ENCODE measurements around the gene RSPH3. TPM values are rescaled to one million over a fixed set of nuclear protein-coding genes. Genes with fewer than 3 reads are reported as not detected.
"Not testable (repeated sequence)": the region's sequence is repeated elsewhere in the genome, so short reads cannot be mapped to it uniquely, and the experiment has no call there.

Gene RSPH3
- total and polyA plus RNA-seq, 2 of the 8 experiments (the other 6 are each of a cell fraction or from before 2014, with no cell fraction given), result 0.60 to 2.7 TPM

DNA sequence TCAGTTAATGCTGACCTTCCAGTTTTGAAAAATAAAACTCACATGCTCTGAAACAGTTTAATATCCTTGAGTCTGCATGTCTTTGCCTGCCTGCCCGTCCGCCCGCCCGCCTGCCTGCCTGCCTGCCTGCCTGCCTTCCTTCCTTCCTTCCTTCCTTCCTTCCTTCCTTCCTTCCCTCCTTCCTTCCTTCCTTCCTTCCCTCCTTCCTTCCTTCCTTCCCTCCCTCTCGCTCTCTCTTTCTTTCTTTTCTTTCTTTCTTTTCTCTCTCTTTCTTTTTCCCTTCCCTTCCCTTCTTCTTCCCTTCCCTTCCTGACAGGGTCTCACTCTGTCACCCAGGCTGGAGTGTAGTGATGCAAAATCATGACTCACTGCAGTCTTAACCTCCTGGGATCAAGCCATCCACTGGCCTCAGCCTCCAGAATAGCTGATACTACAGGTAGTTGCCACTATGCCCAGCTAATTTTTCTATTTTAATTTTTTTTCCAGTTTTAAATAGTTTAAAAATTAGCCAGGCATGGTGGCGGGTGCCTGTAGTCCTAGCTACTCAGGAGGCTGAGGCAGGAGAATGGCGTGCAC lies 10.1 kb upstream of the RSPH3 start:
- DNase-seq (ENCODE audit: low read depth in 1 of 2, low spot score in 2 of 2), result not testable (repeated sequence)

More for the DNA sequence above, 10.1 kb upstream of the RSPH3 start:
- not testable (repeated sequence) for H3K4me1 ChIP-seq (replicated peaks in 1 of 4; ENCODE audit: control insufficient read depth in 3 of 4, insufficient read depth in 4 of 4, low read length in 3 of 4); H2BK120ac ChIP-seq (replicated peaks; ENCODE audit: low read depth, low read length); H3K23me2 ChIP-seq (ENCODE audit: low read depth, low read length); H3K27ac ChIP-seq (ENCODE audit: low read depth, low read length); H3K56ac ChIP-seq (replicated peaks; ENCODE audit: insufficient read length, low read depth, low read length); FAIRE-seq; H3K9ac ChIP-seq (replicated peaks in 1 of 4; ENCODE audit: extremely low read depth in 1 of 4, low read depth in 3 of 4, low read length in 3 of 4); H3K23ac ChIP-seq (ENCODE audit: insufficient read length); H3K27me3 ChIP-seq (replicated peaks in 1 of 4; ENCODE audit: control insufficient read depth in 3 of 4, extremely low read depth in 1 of 4, insufficient read depth in 3 of 4, low read length in 3 of 4); H4K20me1 ChIP-seq (replicated peaks in 1 of 2; ENCODE audit: control insufficient read depth in 1 of 2, insufficient read depth in 2 of 2, low read length in 2 of 2); H3K14ac ChIP-seq (ENCODE audit: insufficient read length); H2BK20ac ChIP-seq (ENCODE audit: low read length); H2BK5ac ChIP-seq (ENCODE audit: low read depth, low read length); H3K4me3 ChIP-seq (ENCODE audit: extremely low read depth in 1 of 4, insufficient read depth in 2 of 4, low read depth in 3 of 4, low read length in 4 of 4); H4K8ac ChIP-seq (ENCODE audit: extremely low read depth, insufficient read depth, low read length); H3K4me2 ChIP-seq (ENCODE audit: insufficient read depth in 1 of 2, low read depth in 2 of 2, low read length in 2 of 2); H4K91ac ChIP-seq (replicated peaks; ENCODE audit: insufficient read length, low read length); H3K4ac ChIP-seq (replicated peaks; ENCODE audit: insufficient read length, low read depth, low read length); H2BK12ac ChIP-seq (ENCODE audit: low read depth, low read length); H3K36me3 ChIP-seq (ENCODE audit: control insufficient read depth in 2 of 4, insufficient read depth in 4 of 4, low read length in 3 of 4); H2BK15ac ChIP-seq (ENCODE audit: low read length); H3K79me1 ChIP-seq (ENCODE audit: low read depth, low read length); H3K18ac ChIP-seq (ENCODE audit: extremely low read depth, low read length); H4K5ac ChIP-seq (ENCODE audit: insufficient read length, low read depth, low read length); H2AFZ ChIP-seq (ENCODE audit: low read length); H3K9me3 ChIP-seq (ENCODE audit: insufficient read depth in 2 of 2, low read depth in 1 of 2, low read length in 1 of 2); H3K79me2 ChIP-seq (ENCODE audit: control insufficient read depth in 1 of 2, insufficient read depth in 2 of 2, low read length in 2 of 2); H2AK5ac ChIP-seq (ENCODE audit: low read depth, low read length)
- CTCF ChIA-PET (ENCODE audit: partially characterized antibody), result interaction anchor here (0.6 to 7.8 kb wide), 15 partner anchors 7 to 1861 kb away, joined by 3 to 106 read pairs (median 7); partner anchors contain the start of gene RSPH3
- WGBS, 2 experiments (ENCODE audit: extremely low coverage in 1 of 2, insufficient coverage in 1 of 2, insufficient read length in 1 of 2, insufficient replicate concordance in 2 of 2, low coverage in 1 of 2, low lambda C conversion rate in 2 of 2, missing lambda C conversion rate in 1 of 2), result 70% methylated on average over 7 of the region's 7 CpGs; no CpG with 5 or more reads in 1 of the 2 experiments
- POLR2A ChIA-PET (ENCODE audit: partially characterized antibody), result interaction anchor here (1.9 kb wide), 1 partner anchor 97 kb away, joined by 4 read pairs; no protein-coding TSS in a partner anchor

Data from H1 (cell line).